GM18498 (cell line): ENCODE data around the gene CDV3.

Source experiments
- ATAC-seq: cut with Tn5 transposase; IDR thresholded peaks from one replicate; pipeline ENCODE4 v1.9.1; 2021; ENCODE audit warnings: mild to moderate bottlenecking, moderate library complexity; ENCODE audit not compliant: unreplicated experiment

The CDV3 gene

DNA sequence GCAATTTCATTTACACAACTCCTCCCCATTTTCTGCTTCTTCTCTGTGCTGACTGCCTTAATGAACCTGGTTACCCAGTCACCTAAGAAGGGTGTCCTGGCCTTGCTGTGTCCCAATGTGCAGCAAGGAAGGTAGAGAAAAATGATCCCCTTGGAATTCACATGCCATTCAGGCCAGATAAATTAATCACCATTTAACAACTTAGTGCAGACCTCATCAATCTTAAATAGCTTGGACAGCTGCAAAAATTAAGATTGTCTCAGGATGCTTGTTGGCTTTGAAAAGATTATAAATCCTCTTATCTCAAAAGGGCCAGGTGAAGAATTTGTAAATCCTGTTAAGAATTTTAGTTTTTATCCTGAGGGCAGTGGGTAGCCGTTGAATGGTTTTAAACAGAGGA is 9.7 kb upstream of the CDV3 start:
- ATAC-seq = no peak

DNA sequence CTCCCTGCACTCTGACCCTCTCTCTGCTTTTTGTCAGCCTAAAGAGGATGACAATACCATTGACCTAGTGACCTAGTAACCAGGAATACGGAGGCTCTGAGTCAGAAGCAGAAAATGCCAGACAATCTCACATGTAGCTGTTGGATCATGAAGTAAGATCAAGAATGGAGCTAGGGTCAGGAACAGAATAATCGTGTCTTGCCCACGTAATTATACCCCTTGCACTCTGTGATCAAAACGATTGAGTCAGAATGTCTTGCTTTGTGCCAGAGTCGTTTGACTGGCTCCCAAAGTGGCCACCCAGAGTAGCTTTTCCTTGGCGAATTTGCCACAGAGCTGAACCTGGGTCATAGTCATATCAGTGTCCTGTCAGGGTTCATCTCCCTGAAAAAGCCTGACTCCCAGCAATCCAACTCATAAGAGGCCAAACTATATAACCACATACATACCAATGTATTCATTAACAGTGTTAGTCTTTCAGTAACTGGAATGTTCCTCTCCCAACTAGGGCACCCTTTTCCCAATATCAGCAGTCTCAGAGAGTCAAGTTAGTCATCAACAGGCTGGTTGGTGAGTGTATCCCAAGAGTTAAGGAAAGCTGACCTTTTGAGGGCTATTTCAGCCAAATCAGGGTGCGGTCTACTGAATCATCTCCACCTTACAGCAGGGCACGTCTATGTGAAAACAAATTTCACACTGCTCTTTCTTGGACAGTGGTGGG is 5.0 kb upstream of the CDV3 start:
- no peak for ATAC-seq

DNA sequence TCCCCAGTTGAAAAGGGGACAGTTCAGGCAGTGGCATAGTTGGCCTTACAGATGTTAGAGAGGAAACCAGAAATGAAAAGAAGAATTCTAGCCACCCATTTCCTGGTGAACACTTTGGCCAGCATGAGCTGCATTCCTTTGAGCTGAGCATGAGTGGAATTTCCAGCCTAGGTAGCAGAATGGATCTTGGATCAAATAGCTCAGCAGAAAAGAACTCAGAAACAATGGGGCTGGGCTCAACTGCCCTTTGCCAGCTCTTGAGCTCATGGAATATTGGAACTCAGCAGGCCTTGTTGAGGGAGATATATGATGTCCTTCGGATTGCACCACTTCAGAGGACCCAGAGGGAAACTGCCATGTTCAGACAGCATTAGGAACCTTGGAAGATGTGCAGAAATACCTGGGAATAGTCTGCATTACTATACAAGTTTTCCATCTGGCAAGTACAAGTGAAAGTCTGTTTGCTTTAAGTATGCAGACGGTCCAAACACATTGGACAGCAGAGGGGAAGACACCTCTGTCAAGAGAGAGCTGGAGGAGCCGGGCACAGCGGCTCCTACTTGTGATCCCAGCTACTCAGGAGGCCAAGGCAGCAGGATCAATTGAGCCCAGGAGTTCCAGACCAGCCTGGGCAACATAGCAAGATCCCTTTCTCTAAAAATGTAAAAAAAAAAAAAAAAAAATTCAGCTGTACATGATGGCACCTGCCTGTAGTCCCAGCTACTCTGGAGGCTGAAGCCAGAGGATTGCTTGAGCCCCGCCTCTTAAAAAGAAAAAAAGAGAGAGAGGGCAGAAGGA is 3.1 kb upstream of the CDV3 start:
- ATAC-seq = no peak

DNA sequence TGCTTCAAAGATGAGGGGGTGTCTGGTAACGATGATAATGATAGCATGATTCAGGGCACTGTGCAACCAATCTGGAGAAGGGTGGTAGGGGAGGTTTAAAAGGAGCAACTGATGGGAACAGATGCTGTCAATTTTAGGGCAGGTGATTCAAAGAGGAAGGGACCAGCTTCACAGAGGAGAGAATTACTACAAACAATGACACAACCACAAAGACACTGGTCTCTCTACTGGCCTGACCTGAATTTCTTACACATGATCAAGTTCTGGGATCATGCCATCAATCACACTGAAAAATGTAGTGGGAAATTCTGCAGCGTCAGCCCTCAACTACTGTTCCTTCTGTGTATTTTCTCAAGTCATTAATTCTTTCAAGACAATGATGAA is 2.6 kb upstream of the CDV3 start:
- ATAC-seq = no peak

DNA sequence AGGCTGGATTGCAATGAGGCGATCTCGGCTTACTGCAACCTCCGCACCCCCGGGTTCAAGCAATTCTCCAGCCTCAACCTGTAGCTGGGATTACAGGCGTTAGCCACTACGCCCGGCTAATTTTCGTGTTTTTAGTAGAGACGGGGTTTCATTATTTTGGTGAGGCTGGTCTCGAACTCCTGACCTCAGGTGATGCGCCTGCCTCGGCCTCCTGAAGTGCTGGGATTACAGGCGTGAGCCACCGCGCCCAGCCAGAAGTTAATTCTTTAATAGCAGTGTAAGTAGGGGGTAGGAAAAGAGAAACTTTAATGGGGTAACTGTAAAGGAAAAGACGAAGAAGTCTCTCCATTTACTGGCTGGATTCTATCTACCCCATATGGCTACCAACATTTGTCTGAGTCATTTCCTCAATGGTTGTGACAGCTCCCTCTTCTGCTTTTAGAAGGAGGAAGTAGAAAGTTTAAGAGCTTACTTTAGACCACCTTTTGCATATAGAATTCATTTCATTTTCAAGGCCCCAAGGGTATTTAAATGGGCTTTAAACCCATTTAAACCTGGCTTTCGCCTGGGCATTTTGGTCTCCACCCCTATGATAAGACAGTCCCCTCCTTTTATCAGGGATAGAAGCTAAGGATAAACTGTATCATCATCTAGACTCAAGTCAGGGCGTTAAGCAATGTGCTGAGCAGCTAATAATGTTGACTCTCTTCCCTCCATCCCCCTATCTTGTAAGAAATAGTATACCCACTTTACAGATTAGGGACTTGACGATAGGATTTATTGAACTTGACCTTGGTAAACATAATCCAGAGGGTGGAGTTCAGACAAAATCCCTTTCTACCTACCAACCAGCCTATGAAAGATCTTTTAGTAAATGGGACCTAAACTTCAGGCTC is 1.1 kb upstream of the CDV3 start:
- ATAC-seq = peak; percentile 17

DNA sequence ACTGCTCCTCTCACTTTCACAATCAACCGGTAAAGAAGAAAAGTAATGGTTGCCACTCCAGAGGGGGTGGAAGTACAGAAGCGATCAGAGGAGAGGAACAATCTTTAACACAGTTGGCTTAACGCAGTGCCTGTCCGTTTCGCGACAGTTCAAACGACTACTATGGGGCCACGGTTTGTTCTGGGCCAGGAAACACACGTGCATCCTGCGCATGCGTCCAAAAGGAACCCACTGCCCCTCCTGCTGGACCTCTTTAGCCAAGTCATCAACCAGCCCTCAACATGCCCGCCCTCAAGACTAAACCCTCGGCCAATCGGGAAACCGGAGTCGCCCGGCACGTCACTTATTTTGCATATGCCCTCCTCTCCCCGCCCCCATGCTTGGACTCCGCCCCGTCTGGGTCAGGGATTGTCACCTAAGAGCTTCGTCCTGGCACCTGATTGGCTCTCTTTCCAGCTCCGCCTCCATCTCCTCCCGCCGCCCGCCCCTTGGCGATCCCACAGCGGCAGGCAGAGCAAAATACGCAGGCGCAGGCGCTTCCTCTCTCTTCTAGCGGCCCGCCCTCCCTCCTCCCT is 345 bp upstream of the CDV3 start:
- ATAC-seq = peak; percentile 75

DNA sequence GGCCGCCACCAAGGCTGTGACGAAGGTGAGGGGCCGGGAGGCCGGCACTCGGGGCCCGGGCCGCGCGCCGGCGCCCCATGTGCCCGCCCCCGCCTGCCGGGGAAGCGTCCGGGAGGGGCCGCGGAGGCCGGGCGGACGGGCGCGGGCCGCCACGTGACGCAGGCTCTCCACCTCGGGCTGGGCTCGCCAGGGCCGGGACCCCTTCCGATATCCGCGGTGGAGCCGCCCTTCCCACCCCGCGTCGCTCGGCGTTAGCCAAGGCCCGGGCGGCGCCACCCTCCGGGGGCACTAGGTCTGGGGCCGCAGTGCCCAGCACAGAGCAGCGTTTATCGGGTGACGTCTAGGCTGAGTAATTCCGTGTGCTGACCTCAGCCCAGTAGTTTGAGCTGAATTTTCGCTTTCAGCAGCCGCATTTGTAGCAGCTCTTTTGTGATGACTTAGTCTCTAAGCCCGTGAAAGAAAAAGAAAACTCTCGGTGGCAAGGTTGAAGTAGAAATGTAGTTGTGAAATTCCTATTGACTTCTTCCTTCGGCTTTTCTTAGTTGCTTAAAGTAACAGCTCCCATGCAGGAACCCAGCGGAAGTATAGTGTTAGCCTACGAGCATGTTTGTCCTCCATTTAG is 885 bp downstream of the CDV3 start:
- peak; percentile 31 for ATAC-seq

DNA sequence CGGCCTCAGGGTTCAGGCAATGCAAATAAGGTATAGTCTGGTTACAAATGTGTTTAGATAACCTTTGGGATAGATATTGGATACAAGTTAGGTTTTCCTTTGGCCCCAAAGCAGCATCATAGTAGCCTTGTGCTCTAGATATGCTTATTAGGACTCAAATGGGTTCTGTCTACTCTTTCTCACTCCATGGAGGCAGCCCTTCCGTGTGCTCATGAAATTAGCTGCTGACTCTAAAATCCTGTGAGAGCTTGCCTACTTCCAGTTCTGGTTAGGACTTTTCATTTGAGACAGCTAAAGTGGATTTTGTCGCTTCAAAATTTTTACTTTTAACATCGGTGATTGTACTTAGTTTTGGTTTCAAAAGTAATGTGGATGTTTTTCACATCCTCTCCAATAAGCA is 1.6 kb downstream of the CDV3 start:
- ATAC-seq = no peak

DNA sequence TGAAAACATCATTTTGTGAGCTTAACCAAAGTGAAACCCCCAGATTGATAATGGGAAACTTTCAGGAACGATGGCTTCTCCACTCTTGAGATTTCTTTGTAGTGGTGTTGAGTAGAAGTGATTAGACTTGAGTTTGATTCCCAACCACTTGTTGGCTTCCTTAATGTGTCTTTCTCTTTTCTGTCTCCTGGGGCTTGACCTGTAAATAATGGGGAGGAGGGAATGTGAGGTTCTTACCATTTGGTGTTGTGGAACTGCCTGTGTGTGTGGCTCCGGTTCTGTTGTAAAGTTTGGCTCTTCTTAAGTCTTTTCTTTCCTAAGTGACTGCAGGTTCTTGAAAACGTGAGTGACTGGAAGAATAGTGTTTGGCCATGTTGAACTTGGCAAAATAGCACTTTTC is 2.7 kb downstream of the CDV3 start:
- ATAC-seq = no peak

DNA sequence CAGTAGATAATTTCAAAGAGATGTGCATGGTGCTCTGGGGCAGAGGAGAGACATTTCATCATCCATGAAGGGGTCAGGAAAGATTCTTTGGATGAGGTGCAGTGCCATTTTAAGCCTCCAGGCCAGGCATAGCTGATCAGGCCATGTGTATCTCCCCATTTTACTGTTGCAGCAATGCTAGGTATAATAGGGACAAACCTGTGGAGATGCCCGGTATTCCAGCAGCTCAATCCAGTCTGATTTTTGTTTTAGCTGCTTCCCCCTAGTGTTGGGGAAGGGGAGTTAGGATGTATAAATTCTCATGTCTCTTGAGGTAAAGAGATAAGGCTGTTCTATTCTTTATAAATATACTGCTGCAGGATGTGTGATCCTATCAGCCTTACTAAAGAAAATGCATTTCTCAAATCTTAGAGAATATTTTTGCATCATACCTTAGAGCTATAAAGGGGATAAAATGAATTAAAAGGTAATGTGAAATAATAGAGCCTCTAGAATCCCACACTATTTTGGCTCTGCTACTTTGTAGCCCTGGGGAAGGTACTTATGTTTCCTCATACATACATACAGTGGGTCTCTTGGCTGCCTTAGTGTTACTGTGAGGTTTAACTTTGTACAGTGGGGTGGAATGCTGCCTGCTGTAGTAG is 5.2 kb downstream of the CDV3 start:
- ATAC-seq = no peak

DNA sequence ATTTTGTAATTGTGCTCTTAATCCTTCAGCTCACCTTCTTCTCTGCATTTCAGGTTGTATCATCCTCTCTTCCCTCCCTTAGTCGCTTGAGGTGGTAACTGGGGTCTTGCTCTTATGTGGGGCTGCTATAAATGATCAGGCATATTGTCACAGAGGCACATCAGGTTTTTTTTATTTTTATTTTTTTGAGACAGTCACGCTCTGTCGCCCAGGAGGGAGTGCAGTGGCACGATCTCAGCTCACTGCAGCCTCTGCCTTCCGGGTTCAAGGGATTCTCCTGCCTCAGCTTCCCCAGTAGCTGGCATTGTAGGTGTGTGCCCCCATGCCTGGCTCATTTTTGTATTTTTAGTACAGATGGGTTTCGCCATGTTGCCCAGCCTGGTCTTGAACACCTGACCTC is 9.9 kb downstream of the CDV3 start:
- ATAC-seq = no peak

DNA sequence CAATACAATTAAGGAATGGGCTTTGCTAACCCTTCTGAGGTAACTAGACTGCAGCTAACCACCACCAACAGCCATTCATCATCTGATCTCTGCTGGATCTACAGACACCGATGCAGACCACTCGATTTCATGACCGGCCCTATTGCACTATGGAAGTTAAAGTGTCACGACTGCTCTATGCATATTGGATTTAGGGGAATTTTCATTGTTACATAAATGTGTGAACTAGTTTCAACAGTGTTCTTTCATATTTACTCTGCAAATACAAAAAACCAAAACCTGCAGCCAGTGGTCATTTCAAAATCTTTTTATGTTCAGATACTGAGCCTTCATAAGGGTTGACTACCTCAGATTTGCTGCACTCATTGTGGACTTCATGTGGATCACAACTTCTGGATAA is 14.5 kb downstream of the CDV3 start:
- no peak for ATAC-seq

DNA sequence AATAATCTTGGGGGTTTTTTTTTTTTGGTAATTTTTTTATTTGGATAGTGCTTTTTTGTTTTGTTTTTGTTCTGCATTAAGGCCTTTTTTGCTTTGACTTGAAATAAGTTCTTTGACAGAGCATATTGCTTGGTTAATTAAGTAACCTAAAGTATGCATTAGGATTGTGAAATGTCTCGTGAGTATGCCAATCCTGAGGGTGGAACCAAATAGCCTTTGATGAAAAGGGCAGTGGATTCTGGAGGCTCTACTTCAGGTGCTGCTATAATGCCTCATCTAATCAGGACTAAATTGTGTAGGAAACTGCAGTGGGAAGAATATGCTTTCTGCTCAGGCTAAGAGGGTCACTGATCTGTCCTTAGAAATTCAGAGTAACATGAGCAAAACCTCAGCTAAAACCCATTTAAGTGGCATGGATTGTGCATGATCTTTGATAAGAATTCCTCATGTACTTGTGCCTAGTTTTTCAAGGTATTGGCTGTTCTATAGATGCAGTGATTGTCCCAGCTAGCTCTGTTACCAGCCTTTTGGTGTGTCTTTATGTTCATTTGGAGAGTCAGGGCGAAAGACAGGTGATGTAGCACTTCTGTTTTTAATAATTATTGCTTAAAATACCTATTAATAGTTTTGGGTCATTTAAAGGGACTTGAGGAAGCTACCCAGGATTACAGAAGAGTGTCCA is 15.4 kb downstream of the CDV3 start:
- no peak for ATAC-seq

DNA sequence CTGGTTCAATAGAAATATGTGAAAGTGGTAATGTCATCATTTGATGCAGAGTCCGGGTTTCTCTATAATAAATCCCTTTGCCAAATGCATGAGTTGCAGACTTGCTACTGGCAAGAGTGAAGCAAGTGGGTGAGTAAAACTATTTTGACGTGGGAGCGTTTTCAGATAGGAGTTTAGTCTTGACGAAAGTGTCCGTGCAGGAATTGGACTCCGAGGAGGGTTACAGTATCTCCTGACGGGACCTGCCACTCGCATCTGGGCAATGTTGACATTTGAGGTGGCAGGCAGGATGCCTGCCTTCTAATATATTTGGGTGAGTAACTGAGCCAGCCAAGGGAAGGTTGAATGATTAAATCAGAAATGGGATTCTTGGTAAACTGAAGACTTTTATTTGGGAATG is 16.0 kb downstream of the CDV3 start:
- no peak for ATAC-seq

DNA sequence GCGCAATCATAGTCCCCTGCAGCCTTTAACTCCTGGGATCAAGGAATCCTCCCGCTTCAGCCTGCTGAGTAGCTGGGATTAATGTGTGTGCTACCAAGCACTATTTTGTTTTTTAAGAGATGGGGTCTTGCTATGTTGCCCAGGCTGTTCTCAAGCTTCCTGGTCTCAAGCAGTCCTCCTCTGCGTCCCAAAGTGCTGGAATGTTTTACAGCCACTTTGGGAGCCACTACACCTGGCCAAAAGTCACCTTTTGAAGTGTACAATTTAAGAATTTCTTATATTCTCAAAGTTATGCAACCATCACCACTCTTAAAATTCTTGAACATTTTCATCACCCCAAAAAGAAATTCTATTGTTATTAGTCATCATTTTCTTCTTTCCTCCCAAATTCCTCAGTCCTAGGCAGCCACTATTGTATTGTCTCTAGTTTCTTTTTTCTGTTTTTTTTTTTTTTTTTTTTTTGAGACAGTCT is 17.8 kb downstream of the CDV3 start:
- no peak for ATAC-seq

DNA sequence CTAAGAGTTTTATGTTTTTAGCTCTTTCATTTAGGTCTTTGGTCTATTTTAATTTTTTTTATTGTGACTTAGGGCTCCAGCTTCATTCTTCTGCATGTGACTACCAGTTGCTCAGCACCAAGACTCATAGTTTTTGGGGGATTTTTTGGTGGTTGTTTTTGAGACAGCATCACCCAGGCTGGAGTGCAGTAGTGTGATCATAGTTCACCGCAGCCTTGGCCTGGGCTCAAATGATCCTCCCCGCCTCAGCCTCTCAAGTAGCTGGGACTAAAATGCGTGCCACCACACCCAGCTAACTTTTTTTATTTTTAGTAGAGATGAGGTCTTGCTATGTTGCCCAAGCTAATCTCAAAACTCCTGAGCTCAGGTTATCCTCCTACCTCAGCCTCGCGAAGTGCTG is 19.4 kb downstream of the CDV3 start:
- no peak for ATAC-seq

DNA sequence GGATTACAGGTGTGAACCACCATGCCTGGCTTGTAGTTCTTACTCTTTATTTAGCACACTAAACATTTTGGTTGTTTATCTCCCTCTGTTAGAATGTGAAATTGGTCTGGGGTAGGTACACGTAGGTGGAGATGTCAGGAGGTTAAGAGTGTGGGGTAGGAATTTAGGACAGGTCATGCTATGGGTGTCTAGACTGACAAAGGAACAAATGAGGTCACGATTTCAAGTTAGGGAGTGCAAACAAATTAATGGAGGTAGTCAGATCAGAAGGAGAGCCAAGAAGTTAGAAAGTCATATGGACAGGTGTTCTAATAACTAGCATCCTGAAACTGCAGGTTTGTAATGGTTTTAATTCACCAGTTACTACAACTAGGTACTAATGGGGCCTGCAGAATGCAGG is 19.8 kb downstream of the CDV3 start:
- ATAC-seq = no peak

DNA sequence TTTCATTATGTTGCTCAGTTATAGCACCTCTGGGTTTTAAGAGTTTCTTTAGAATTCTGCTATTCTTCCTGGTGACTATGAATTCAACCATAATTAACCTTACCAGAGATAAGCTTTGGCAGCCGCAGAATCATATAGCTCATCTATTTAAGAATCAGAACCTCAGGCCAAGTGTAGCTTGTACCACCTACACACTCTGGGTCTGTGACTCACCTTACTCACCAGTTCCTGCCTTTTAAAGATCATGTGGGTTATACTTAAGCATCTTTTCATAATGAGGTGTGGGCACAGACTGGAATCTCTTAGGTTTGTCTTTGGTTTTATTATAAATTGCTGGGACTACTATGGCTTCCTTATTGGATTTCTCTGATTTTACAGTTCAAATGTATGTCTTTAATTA is 21.9 kb downstream of the CDV3 start:
- no peak for ATAC-seq

DNA sequence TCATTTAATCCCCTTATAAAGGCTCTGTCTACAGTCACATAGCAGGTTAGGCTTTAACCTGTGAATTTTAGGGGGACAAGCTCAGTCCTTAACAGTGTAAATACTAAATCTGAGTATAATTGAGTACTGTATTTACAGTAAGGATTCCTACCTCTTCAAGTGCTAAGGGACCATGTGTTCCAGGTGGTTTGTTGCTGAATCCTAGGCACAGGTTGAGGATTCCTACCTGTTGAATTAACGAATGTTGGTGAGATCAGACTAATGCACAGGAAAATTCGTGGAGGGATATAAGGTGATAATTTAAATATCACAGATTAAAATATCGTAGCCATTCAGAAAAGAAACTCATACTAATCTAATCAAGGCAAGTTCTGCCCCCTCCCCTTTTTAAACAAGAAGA is 24.9 kb downstream of the CDV3 start:
- ATAC-seq = no peak

DNA sequence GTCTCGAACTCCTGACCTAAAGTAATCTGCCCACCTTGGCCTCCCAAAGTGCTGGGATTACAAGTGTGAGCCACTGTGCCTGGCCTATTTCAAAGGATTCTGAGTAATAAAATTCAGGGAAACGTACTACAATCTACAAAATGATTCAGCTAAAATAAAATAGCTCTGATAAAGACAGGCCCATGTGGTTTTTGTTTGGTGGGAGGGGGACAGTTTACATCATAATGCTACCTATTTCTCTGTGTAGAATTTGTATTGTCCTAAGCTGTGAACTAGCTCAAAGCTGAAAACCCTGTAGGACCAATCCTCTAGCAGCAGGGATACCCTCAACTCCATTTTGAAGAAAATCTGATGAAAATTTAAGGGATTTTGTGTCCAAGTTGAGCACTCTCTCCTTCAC is 25.8 kb downstream of the CDV3 start:
- ATAC-seq = no peak
